Astrocyte (in vitro differentiated cells and primary cell): ENCODE results near the gene COG5. TPM values are rescaled to one million over a fixed set of nuclear protein-coding genes. Genes with fewer than 3 reads are reported as not detected.

Experiments used
- DNase-seq: peaks from one replicate; pipeline ENCODE4 v3.0.0-alpha.2; 2010; ENCODE audit warnings: low read depth
- FAIRE-seq: peaks from 2 replicates; lab custom pipeline; 2011; peaks lifted over from hg19 to GRCh38; lab: Jason Lieb, UNC
- H2AFZ ChIP-seq: 2 replicates; pipeline ENCODE4 v1.6.0; 2012; ENCODE audit warnings: low read depth, low read length, inconsistent platforms
- H3K27ac ChIP-seq: 2 replicates; pipeline ENCODE4 v1.5.1; 2011; ENCODE audit warnings: low read depth, low read length, inconsistent platforms
- H3K27me3 ChIP-seq: 2 replicates; pipeline ENCODE4 v1.6.0; 2011; ENCODE audit warnings: low read length, inconsistent platforms; ENCODE audit not compliant: insufficient read depth
- H3K36me3 ChIP-seq: 2 replicates; pipeline ENCODE4 v1.5.1; 2011; ENCODE audit warnings: low read length, inconsistent platforms; ENCODE audit not compliant: insufficient read depth
- H3K4me1 ChIP-seq: 2 replicates; pipeline ENCODE4 v1.5.1; 2011; ENCODE audit warnings: low read length, inconsistent platforms; ENCODE audit not compliant: insufficient read depth
- H3K4me2 ChIP-seq: 2 replicates; pipeline ENCODE4 v1.6.0; 2012; ENCODE audit warnings: low read length, inconsistent platforms
- H3K4me3 ChIP-seq: 2 replicates; pipeline ENCODE4 v1.5.1; 2011; ENCODE audit warnings: low read depth, mild to moderate bottlenecking, low read length, inconsistent platforms; ENCODE audit not compliant: insufficient read depth
- H3K79me2 ChIP-seq: 2 replicates; pipeline ENCODE4 v1.6.0; 2012; ENCODE audit warnings: mild to moderate bottlenecking, low read length, inconsistent platforms; ENCODE audit not compliant: insufficient read depth
- H3K9ac ChIP-seq: 2 replicates; pipeline ENCODE4 v1.6.0; 2012; ENCODE audit warnings: mild to moderate bottlenecking, low read length, inconsistent platforms
- H3K9me3 ChIP-seq: 2 replicates; pipeline ENCODE4 v1.5.1; 2012; ENCODE audit warnings: low read depth, mild to moderate bottlenecking, low read length, inconsistent platforms; ENCODE audit not compliant: insufficient read depth
- H4K20me1 ChIP-seq: 2 replicates; pipeline ENCODE4 v1.6.0; 2012; ENCODE audit warnings: low read length, inconsistent platforms; ENCODE audit not compliant: insufficient read depth
- H3K27ac Mint-ChIP-seq: one replicate; pipeline ENCODE4 v1.8.0; 2021; ENCODE audit warnings: mild to moderate bottlenecking, mixed read lengths; ENCODE audit not compliant: unreplicated experiment
- H3K27me3 Mint-ChIP-seq: one replicate; pipeline ENCODE4 v1.8.0; 2021; ENCODE audit warnings: low read depth, mixed read lengths; ENCODE audit not compliant: unreplicated experiment
- H3K36me3 Mint-ChIP-seq: one replicate; pipeline ENCODE4 v1.8.0; 2021; ENCODE audit warnings: low read depth, mixed read lengths; ENCODE audit not compliant: unreplicated experiment
- H3K4me1 Mint-ChIP-seq: one replicate; pipeline ENCODE4 v1.8.0; 2021; ENCODE audit warnings: low read depth, mixed read lengths; ENCODE audit not compliant: unreplicated experiment
- H3K4me3 Mint-ChIP-seq: one replicate; pipeline ENCODE4 v1.8.0; 2021; ENCODE audit warnings: mild to moderate bottlenecking, moderate library complexity, mixed read lengths; ENCODE audit not compliant: unreplicated experiment
- H3K9me3 Mint-ChIP-seq: one replicate; pipeline ENCODE4 v1.8.0; 2021; ENCODE audit warnings: mild to moderate bottlenecking, mixed read lengths; ENCODE audit not compliant: unreplicated experiment
- EZH2 ChIP-seq: IDR thresholded peaks from 2 replicates; pipeline ENCODE4 v1.6.1; 2012; ENCODE audit warnings: mild to moderate bottlenecking, low read length, inconsistent platforms; ENCODE audit not compliant: insufficient read depth
- total RNA-seq: library from RNA; stranded (reverse); gene quantifications from 2 replicates; pipeline ENCODE4 v1.2.1, GENCODE V29; 2021
- TF ChIP-seq, protein P1 (sequence below): IDR thresholded peaks from 2 replicates; pipeline ENCODE4 v1.5.1; 2011; ENCODE audit warnings: low read depth, mild to moderate bottlenecking, inconsistent platforms, low read length, moderate library complexity; ENCODE audit not compliant: insufficient read depth

Gene COG5
- total RNA-seq, 1 donor from 2014 or later, result 57.1 TPM

DNA sequence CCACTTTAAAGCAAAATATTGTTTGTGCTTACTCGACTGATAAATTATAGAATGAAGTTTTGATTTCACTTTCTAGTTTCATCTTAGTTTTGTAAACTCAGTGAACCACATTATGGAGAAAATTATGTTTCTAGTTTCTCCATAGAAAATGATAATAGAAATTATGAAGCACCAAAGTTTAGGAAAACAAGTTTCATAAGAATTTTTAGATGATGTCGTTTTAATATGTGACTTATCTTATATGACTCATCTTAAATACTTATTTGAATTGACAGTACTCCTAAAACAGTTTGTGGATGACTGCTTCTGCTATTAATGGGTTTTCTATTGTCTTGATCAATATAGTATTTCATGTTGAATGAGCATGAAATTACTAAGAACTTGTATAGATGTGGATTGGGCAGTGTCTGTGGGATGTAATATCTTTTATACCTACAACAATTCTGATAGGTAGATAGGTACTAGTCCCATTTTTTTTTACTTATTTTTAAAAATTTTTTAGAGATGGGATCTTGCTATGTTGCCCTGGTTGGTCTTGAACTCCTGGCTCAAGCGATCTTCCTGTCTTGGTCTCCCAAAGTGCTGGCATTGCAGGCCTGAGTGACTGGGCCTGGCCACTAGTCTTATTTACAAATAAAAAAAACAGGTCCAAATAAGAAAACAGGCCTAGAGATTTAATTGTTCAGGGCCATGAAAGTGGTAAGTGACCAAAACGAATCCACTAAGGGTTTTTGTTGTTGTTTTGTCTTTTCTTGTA is 391.3 kb downstream of the COG5 start:
- H3K36me3 Mint-ChIP-seq, result no peaks in the 10 kb centered on the region
- H3K27ac Mint-ChIP-seq, result no peak overlapping the region
- Histone ChIP-seq H3K9ac (no peak overlapping the region), H3K4me3 (no peak overlapping the region), H3K79me2 (peaks cover 71% of the 10 kb centered on the region), H3K4me2 (no peak overlapping the region), H3K36me3 (no peaks in the 10 kb centered on the region), H2AFZ (no peak overlapping the region), H3K4me1 (no peaks in the 10 kb centered on the region), H4K20me1 (peaks cover 55% of the 10 kb centered on the region), H3K9me3 (no peaks in the 10 kb centered on the region), H3K27me3 (no peaks in the 10 kb centered on the region), H3K27ac (no peak overlapping the region)
- peaks cover 28% of the 10 kb centered on the region for H3K4me1 Mint-ChIP-seq
- DNase-seq, result no peak
- H3K4me3 Mint-ChIP-seq, result no peak overlapping the region
- H3K9me3 Mint-ChIP-seq, result no peaks in the 10 kb centered on the region
- H3K27me3 Mint-ChIP-seq, result no peaks in the 10 kb centered on the region
- FAIRE-seq, result no peak
- TF ChIP-seq, protein P1, sequence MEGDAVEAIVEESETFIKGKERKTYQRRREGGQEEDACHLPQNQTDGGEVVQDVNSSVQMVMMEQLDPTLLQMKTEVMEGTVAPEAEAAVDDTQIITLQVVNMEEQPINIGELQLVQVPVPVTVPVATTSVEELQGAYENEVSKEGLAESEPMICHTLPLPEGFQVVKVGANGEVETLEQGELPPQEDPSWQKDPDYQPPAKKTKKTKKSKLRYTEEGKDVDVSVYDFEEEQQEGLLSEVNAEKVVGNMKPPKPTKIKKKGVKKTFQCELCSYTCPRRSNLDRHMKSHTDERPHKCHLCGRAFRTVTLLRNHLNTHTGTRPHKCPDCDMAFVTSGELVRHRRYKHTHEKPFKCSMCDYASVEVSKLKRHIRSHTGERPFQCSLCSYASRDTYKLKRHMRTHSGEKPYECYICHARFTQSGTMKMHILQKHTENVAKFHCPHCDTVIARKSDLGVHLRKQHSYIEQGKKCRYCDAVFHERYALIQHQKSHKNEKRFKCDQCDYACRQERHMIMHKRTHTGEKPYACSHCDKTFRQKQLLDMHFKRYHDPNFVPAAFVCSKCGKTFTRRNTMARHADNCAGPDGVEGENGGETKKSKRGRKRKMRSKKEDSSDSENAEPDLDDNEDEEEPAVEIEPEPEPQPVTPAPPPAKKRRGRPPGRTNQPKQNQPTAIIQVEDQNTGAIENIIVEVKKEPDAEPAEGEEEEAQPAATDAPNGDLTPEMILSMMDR, result no peak
- TF ChIP-seq EZH2, result no peak

DNA sequence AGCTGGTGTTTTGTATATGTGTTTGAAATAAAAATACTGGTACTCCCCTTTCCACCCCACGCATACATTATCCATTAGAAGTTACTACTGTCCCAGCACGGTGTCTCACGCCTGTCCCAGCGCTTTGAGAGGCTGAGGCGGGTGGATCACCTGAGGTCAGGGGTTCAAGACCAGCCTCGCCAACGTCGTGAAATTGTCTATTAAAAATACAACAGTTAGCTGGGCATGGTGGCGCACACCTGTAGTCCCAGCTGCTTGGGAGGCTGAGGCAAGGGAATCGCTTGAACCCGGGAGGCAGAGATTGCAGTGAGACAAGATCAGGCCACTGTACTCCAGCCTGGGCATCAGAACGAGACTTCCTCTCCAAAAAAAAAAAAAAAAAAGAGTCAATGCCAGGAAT is 392.2 kb downstream of the COG5 start:
- no peak for DNase-seq
- peaks cover 28% of the 10 kb centered on the region for H3K4me1 Mint-ChIP-seq
- H3K27me3 Mint-ChIP-seq, result no peaks in the 10 kb centered on the region
- H3K9me3 ChIP-seq, result no peaks in the 10 kb centered on the region
- no peak overlapping the region for H3K9ac ChIP-seq
- no peaks in the 10 kb centered on the region for H3K27me3 ChIP-seq
- H3K4me1 ChIP-seq, result no peaks in the 10 kb centered on the region
- no peak overlapping the region for H2AFZ ChIP-seq
- FAIRE-seq, result no peak
- H3K4me3 ChIP-seq, result no peak overlapping the region
- H3K36me3 ChIP-seq, result no peaks in the 10 kb centered on the region
- H3K4me3 Mint-ChIP-seq, result peak overlapping the region; percentile 50
- peaks cover 61% of the 10 kb centered on the region for H3K79me2 ChIP-seq
- peaks cover 46% of the 10 kb centered on the region for H4K20me1 ChIP-seq
- no peak overlapping the region for H3K27ac ChIP-seq
- H3K9me3 Mint-ChIP-seq, result no peaks in the 10 kb centered on the region
- H3K27ac Mint-ChIP-seq, result no peak overlapping the region
- no peaks in the 10 kb centered on the region for H3K36me3 Mint-ChIP-seq
- TF ChIP-seq EZH2, result no peak
- TF ChIP-seq, protein P1, result no peak
- no peak overlapping the region for H3K4me2 ChIP-seq
